CD4-positive, alpha-beta T cell treated with Interleukin-10 for 1 hour (primary cell): ENCODE results near the gene AOX1.
"Not testable (repeated sequence)": the region's sequence is repeated elsewhere in the genome, so short reads cannot be mapped to it uniquely, and the experiment has no call there.

Source experiments
- DNase-seq: peaks from one replicate; pipeline ENCODE4 v3.0.0-alpha.2; 2020

The AOX1 gene

DNA sequence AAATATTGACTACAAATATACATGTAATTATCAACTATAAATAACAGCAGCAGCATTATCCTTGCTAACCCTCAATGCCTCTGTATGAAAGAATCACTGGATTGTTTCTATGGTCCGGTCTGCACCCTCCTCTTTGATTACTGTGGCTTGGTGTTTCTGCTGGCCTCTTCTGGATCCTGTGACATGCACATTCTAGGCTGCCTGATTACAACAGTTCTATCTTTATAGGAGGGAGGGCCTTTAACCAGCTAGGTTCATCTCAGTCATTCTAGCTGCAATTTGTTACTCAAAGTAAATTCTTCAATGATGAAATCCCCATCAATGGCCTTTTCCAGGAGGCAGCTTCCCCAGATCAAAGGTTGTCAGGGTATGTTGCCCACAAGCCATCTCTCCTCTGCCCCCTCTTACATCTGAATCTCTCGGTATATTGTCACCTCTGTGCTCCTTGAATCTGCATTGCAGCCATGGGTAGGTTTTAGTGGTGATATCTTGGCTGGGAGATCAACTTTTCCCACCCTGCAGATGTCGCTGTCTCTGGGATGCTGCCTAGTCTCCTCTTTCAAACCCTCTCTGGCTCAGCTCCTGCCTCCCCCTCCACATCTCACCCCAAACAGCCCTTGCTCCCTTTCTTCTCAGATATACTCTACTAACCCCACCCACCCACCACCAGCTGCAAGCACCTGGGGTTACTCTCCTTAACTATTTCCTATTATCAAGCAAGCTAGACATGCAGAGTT is 119.7 kb downstream of the AOX1 start:
- DNase-seq, result no peak

DNA sequence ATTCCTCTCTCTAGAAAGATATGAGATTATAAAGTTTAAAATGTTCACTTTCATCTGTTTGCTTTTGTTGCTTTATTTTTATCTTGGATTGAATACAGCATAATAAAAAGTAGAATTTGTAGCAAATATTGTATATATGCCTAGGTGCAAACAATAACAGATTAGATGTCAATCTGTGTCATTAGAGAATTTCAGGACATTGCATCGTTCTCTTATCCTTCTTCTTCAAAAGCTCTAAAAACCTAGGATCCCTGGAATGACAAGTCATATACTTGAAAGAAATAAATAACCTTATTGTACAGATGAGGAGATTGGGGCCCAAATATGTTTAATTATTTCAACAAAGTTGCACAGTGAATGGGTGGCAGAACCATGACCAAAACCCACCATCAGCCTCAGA is 123.1 kb downstream of the AOX1 start:
- DNase-seq, result no peak

DNA sequence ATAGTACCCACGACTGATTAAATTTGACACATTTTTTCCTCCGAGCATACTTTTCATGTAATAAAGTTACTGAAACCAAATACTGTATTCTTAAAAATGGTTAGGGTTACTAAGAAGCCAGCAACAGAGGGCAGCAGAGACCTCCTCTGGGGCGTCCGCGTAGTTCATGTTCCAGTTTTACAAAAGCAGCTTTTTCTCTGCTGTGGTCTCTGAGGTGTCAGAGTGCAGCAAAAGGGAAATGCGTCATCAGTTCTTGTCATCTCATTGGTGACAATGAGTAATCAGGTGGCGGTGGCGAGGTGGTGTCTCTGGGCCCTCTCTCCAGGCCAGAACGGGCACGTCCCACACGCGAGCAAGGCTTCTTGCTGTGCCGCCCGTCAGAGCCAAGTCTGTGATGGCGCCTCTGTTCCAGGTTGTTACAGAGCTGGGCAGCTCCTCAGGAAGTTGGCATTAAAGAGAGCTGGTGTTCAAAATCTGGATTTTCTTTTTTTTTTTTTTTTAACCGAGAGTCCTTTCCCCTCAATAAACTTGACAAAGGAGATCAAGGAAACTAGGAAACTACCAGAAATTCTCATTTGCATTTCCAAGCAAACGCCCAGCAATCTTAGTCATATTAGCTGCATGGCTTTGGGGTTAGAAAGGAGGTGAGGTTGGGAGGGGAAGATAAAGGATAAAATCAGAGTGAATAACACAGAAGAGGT is 127.3 kb downstream of the AOX1 start:
- peak; percentile 96 for DNase-seq

DNA sequence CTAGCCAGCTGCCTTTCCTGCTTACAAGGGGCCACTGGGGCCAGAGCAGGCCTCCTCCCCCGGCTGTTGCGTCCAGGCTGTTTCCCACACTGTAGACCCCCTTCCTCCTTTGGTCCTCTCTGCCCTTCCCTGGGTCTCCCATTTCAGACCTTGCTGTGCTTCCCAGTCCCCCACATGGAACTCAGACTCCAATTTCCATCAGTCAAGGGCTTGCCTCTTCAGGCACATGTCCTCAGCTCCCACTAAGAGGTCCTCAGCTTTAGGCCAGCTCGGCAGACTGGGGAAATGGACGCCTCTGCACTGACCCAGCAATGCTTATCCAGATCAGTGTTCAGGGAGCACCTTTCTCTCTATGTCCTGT is 127.9 kb downstream of the AOX1 start:
- DNase-seq, result no peak

DNA sequence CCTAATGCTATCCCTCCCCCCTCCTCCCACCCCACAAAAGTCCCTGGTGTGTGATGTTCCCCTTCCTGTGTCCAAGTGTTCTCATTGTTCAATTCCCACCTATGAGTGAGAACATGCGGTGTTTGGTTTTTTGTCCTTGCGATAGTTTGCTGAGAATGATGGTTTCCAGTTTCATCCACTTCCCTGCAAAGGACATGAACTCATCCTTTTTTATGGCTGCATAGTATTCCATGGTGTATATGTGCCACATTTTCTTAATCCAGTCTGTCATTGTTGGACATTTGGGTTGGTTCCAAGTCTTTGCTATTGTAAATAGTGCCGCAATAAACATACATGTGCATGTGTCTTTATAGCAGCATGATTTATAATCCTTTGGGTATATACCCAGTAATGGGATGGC is 129.2 kb downstream of the AOX1 start:
- DNase-seq, result not testable (repeated sequence)

DNA sequence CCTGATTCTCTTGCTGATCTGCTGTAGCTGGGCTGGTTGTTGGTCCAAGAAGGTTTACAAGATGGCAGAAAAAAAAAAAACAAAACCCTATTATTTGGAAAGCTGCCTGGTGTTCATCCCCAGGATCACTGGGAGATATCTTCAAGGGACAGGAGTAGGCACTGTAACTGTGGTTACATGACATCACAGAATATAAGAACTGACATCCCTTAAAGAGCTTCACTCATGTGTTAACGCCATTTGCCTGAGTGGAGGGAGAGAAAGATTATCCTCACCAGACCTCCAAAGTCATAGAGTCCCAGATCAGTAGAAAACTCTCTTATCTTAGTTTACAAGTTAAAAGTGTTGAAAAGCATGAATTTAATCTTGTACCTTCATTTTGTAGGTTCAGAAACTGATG is 130.6 kb downstream of the AOX1 start:
- no peak for DNase-seq
